GM12874 (cell line): ENCODE data around the gene AKAP6.

Experiments
- CTCF ChIP-seq: IDR thresholded peaks from 2 replicates; pipeline ENCODE4 v1.5.1; 2011; ENCODE audit warnings: low read depth, mild to moderate bottlenecking, control low read depth, low read length, moderate library complexity; ENCODE audit not compliant: insufficient read depth

AKAP6 gene

GRCh38 chr14:32306549-32306948 is 22.5 kb upstream of the AKAP6 start:
- no peak for TF ChIP-seq CTCF

- no peak for TF ChIP-seq CTCF
Measured at GRCh38 chr14:32307881-32308582, 21.1 kb upstream of the AKAP6 start.

GRCh38 chr14:32310876-32311275 is 18.2 kb upstream of the AKAP6 start:
- no peak for TF ChIP-seq CTCF

- TF ChIP-seq CTCF = no peak
Measured at GRCh38 chr14:32311294-32312009, 17.6 kb upstream of the AKAP6 start.

GRCh38 chr14:32312010-32312331 is 17.1 kb upstream of the AKAP6 start:
- TF ChIP-seq CTCF = no peak

GRCh38 chr14:32313844-32314376 is 15.2 kb upstream of the AKAP6 start:
- TF ChIP-seq CTCF = no peak

- no peak for TF ChIP-seq CTCF
Measured at GRCh38 chr14:32318087-32318795, 10.9 kb upstream of the AKAP6 start.
